ENCODE results near the gene SP6.

Gene SP6

GRCh38 chr17:47803201-47803600 is 47.8 kb downstream of the SP6 start:
- ATAC-seq: no peak; the same call in 2 of the 3 replicates
- TF ChIP-seq ZNF565 (CRISPR knock-in tag; conservative IDR thresholded peaks at IDR 0.05; ENCODE audit: low read depth): no peak
- no peak for TF ChIP-seq ZFP30 (CRISPR knock-in tag; IDR thresholded peaks at IDR 0.05)
- TF ChIP-seq TOX (CRISPR knock-in tag; IDR thresholded peaks at IDR 0.05; ENCODE audit: borderline replicate concordance): no peak
- no peak for TF ChIP-seq CSRNP3 (CRISPR knock-in tag; IDR thresholded peaks at IDR 0.05)
- no peak for TF ChIP-seq ZC3H10 (CRISPR knock-in tag; IDR thresholded peaks at IDR 0.05)
- TF ChIP-seq ARNTL (CRISPR knock-in tag; IDR thresholded peaks at IDR 0.05; ENCODE audit: borderline replicate concordance, low read depth): no peak
- TF ChIP-seq PPARA (CRISPR knock-in tag; IDR thresholded peaks at IDR 0.05; ENCODE audit: borderline replicate concordance): no peak
- no peak for TF ChIP-seq CREB5 (CRISPR knock-in tag; IDR thresholded peaks at IDR 0.05; ENCODE audit: low read depth)
- TF ChIP-seq BACH2 (CRISPR knock-in tag; IDR thresholded peaks at IDR 0.05; ENCODE audit: borderline replicate concordance): no peak
- no peak for TF ChIP-seq RARB (CRISPR knock-in tag; IDR thresholded peaks at IDR 0.05)
- TF ChIP-seq SNAI2 (CRISPR knock-in tag; IDR thresholded peaks at IDR 0.05): no peak
- no peak for TF ChIP-seq ZFP3 (CRISPR knock-in tag; IDR thresholded peaks at IDR 0.05)
- no peak for TF ChIP-seq TSHZ2 (CRISPR knock-in tag; IDR thresholded peaks at IDR 0.05)
- TF ChIP-seq ZNF70 (CRISPR knock-in tag; IDR thresholded peaks at IDR 0.05): no peak

GRCh38 chr17:47802341-47803022 is 48.5 kb downstream of the SP6 start:
- TF ChIP-seq ARNTL (CRISPR knock-in tag; IDR thresholded peaks at IDR 0.05; ENCODE audit: borderline replicate concordance, low read depth) (no peak), ZNF70 (CRISPR knock-in tag; IDR thresholded peaks at IDR 0.05) (peak; percentile 91; the same call in 1 of the 2 replicates), TSHZ2 (CRISPR knock-in tag; IDR thresholded peaks at IDR 0.05) (no peak)
- ATAC-seq: peak; percentile 93

- TF ChIP-seq TOX (CRISPR knock-in tag; IDR thresholded peaks at IDR 0.05; ENCODE audit: borderline replicate concordance): no peak
- no peak for TF ChIP-seq OSR1 (CRISPR knock-in tag; IDR thresholded peaks at IDR 0.05)
- ATAC-seq: no peak
Observed at GRCh38 chr17:47801906-47802305, 49.1 kb downstream of the SP6 start.

- TF ChIP-seq ZNF8 (CRISPR knock-in tag; IDR thresholded peaks at IDR 0.05): no peak
- TF ChIP-seq ZNF565 (CRISPR knock-in tag; conservative IDR thresholded peaks at IDR 0.05; ENCODE audit: low read depth): no peak
- no peak for TF ChIP-seq GLIS3 (CRISPR knock-in tag; IDR thresholded peaks at IDR 0.05)
- TF ChIP-seq CREB5 (CRISPR knock-in tag; IDR thresholded peaks at IDR 0.05; ENCODE audit: low read depth): no peak
- TF ChIP-seq CSRNP3 (CRISPR knock-in tag; IDR thresholded peaks at IDR 0.05): no peak
- TF ChIP-seq ZNF70 (CRISPR knock-in tag; IDR thresholded peaks at IDR 0.05): no peak
- TF ChIP-seq ZC3H10 (CRISPR knock-in tag; IDR thresholded peaks at IDR 0.05): no peak
- no peak for TF ChIP-seq SNAI2 (CRISPR knock-in tag; IDR thresholded peaks at IDR 0.05)
- no peak for TF ChIP-seq OSR1 (CRISPR knock-in tag; IDR thresholded peaks at IDR 0.05)
- no peak for TF ChIP-seq RARB (CRISPR knock-in tag; IDR thresholded peaks at IDR 0.05)
- no peak for TF ChIP-seq ISL1 (CRISPR knock-in tag; IDR thresholded peaks at IDR 0.05)
- no peak for ATAC-seq
Observed at GRCh38 chr17:47801176-47801765, 49.7 kb downstream of the SP6 start.
